Neural progenitor cell (in vitro differentiated cells): ENCODE measurements around the gene TAX1BP1.

Experiments used
- EZH2 ChIP-seq: fragments of 200-600 bp; sonication (generic); IDR thresholded peaks from 2 replicates; pipeline ENCODE4 v1.6.1; 2017; ENCODE audit warnings: antibody characterized with exemption, mild to moderate bottlenecking, moderate library complexity
- EZH2phosphoT487 ChIP-seq: fragments of 200-600 bp; sonication (generic); IDR thresholded peaks from 2 replicates; pipeline ENCODE4 v1.6.1; 2017; ENCODE audit warnings: antibody characterized with exemption
- TF ChIP-seq, protein P1 (sequence below): fragments of 200-600 bp; sonication (generic); IDR thresholded peaks from 2 replicates; pipeline ENCODE4 v1.5.1; 2017; ENCODE audit warnings: antibody characterized with exemption, mild to moderate bottlenecking

- TF ChIP-seq, protein P1, sequence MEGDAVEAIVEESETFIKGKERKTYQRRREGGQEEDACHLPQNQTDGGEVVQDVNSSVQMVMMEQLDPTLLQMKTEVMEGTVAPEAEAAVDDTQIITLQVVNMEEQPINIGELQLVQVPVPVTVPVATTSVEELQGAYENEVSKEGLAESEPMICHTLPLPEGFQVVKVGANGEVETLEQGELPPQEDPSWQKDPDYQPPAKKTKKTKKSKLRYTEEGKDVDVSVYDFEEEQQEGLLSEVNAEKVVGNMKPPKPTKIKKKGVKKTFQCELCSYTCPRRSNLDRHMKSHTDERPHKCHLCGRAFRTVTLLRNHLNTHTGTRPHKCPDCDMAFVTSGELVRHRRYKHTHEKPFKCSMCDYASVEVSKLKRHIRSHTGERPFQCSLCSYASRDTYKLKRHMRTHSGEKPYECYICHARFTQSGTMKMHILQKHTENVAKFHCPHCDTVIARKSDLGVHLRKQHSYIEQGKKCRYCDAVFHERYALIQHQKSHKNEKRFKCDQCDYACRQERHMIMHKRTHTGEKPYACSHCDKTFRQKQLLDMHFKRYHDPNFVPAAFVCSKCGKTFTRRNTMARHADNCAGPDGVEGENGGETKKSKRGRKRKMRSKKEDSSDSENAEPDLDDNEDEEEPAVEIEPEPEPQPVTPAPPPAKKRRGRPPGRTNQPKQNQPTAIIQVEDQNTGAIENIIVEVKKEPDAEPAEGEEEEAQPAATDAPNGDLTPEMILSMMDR: no peak
- TF ChIP-seq EZH2 (no peak), EZH2phosphoT487 (no peak)
Measured at GRCh38 chr7:27756298-27756697, 16.3 kb downstream of the TAX1BP1 start.
